ENCODE measurements around the gene TAF4.
"Not testable (repeated sequence)": the region's sequence is repeated elsewhere in the genome, so short reads cannot be mapped to it uniquely, and the experiment has no call there.

TAF4 gene

GRCh38 chr20:62058941-62059340 lies 6.7 kb downstream of the TAF4 start:
- DNase-seq (ENCODE audit: low read depth in 3 of 3, low spot score in 1 of 3): no peak

DNA sequence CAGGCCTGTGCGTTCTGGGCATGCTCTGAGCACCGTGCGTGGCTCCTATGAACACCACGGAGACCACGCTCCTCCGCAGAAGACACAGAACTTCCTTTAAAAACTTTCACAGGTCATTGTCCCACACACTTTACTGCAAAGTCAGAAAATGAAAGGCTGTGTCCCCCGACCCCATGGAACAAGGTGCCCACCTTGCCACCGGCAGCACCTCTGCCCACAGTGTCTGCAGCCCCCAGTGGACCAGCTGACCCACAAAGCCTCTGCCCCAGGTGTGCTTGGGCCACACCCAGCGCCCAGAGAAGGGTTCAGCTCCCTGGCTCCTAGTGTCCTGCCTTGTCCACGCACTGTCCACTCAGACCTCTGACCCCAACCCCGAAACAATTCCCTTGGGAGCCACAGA lies 8.7 kb downstream of the TAF4 start:
- no peak for DNase-seq (ENCODE audit: low read depth in 3 of 3, low spot score in 1 of 3)

DNA sequence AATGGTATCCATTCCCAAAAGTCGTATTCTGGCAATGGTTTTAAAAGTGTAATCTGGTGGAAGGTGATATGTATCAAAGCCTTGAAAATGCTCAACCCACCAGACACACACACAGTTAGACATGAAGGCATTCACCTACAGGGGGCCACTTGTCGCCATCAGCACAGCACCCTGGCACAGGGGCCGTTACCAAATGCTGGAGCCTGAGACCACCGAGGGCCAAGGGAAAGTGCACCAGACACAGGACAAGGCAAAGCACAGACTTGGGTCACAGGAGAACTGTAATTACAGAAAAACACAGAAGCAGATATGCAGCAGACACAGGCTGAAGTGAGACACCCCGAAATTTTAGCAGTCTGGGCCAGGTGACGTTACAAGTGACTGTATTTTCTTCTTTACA lies 9.3 kb downstream of the TAF4 start:
- DNase-seq (ENCODE audit: low read depth in 3 of 3, low spot score in 1 of 3): no peak

GRCh38 chr20:62055862-62056115 lies 9.9 kb downstream of the TAF4 start:
- DNase-seq (ENCODE audit: low read depth in 3 of 3, low spot score in 1 of 3): not testable (repeated sequence)

- no peak for DNase-seq (ENCODE audit: low read depth in 3 of 3, low spot score in 1 of 3)
Measured at GRCh38 chr20:62055106-62055861, 10.4 kb downstream of the TAF4 start.

GRCh38 chr20:62054451-62054953 lies 11.2 kb downstream of the TAF4 start:
- no peak for DNase-seq (ENCODE audit: low read depth in 3 of 3, low spot score in 1 of 3)

DNA sequence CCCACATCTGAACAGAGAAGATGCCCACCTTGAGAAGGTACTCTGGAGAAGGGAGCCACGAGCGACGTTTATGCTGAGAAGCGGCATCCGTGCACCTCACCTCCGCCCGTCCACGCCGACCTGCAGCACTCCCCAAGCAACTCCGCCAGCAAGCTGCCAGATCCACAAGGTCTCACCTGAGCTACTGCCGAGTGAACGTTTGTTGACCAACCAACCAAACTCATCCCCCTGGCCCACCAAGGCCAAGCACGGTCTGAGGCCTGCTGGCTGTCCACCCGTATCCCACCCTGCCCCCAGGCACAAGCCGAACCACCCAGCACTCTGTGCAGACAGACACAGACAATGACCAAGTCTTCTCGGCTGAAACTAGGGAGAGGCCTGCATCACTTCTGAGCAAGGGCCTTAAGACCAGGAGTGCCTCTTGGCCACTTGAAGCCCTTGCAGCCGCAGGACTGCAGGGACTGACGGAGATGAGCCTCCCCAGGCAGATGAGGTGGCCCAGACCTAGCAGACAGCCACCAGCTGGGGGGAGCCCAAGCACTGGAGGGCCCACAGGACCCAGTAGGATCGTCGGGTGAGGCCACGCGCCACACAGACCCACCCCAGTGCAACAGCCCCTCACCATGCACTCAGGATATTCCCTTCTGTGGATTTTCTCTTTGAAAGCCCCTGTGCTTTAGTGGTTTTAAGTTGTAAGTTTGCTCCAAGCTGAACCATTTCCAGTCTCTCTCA lies 12.1 kb downstream of the TAF4 start:
- no peak for DNase-seq (ENCODE audit: low read depth in 3 of 3, low spot score in 1 of 3)

GRCh38 chr20:62052842-62053464 lies 12.7 kb downstream of the TAF4 start:
- DNase-seq (ENCODE audit: low read depth in 3 of 3, low spot score in 1 of 3): no peak

- DNase-seq (ENCODE audit: low read depth in 3 of 3, low spot score in 1 of 3): no peak
Measured at GRCh38 chr20:62052336-62052841, 13.3 kb downstream of the TAF4 start.

- DNase-seq (ENCODE audit: low read depth in 3 of 3, low spot score in 1 of 3): no peak
Measured at GRCh38 chr20:62051546-62052255, 14.0 kb downstream of the TAF4 start.

DNA sequence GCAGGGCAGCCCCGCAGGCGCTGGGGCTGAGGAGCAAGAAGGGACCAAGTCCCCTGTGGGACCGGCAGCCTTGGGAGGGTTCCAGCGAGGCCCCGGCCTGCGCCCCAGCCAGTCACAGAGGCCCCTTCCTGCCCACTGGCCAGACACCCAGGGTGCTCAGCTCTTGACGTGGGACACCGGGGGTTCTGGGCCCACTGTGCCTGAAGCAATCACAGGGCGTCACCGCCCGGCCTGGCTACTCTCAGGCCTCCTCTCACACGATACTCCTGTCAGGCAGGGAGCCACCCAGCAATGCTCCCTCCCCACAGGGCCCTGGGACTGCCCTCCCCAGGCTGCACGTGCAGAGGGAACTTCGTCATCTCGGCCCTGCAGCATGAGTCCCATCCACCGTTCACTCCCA lies 14.5 kb downstream of the TAF4 start:
- no peak for DNase-seq (ENCODE audit: low read depth in 3 of 3, low spot score in 1 of 3)

- DNase-seq (ENCODE audit: low read depth in 3 of 3, low spot score in 1 of 3): no peak
Measured at GRCh38 chr20:62050166-62051120, 15.2 kb downstream of the TAF4 start.

DNA sequence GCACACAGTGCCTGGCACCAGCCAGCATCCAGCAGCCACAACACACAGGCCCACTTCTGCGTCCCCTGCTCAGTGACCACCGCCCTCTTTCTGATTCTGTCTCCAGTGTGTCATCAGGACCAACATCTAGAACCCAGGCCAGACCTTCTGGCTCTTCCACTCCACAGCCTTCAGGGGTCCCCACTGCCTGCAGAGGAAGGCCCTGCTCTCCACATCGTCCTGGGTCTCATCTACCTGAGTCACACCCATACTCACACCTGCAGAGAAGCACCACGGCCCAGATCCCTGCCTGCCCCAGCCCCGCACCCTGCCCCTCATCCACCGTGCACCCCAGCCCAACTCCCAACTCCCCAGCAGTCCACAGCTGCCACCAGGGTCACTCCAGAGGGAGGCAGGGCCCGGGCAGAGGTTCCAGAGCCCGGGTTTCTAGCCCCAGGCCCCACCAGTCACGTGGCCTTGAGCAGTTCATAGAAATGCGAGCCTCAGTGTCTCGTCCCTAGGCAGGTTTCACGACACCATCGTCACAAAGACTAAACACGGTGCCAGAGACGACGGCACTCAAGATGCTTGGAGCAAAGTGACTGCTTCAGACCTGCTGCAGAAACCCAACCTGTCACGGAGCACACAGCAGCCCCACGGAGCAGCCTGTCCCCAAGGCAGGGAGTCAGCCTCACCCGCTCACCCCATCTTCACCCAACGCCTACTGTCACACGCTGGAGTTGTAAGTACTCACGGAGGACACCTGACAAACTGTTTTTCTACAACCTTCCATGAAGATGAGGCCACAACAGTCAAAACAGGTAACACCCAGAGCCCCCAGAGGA lies 16.1 kb downstream of the TAF4 start:
- no peak for DNase-seq (ENCODE audit: low read depth in 3 of 3, low spot score in 1 of 3)

DNA sequence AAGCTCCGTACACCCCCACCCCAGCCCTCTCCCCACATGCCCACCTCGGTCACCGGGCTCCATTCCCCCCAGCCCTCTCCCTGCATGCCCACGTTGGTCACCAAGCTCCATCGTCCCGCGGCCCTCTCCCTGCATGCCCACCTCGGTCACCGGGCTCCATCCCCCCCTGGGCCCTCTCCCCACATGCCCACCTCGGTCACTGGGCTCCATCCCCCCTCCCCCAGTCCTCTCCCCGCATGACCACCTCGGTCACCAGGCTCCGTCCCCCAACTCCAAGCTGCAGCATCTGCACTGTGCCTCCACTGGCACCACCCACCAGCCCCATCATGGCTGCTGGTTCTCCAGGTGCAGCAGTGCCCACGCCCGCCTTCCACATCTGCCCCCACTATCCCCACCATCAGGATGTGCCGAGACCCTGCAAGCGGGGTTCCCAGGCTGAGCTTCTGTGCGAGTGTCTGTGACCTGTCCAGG lies 16.8 kb downstream of the TAF4 start:
- no peak for DNase-seq (ENCODE audit: low read depth in 3 of 3, low spot score in 1 of 3)

GRCh38 chr20:62048346-62048761 lies 17.3 kb downstream of the TAF4 start:
- no peak for DNase-seq (ENCODE audit: low read depth in 3 of 3, low spot score in 1 of 3)

DNA sequence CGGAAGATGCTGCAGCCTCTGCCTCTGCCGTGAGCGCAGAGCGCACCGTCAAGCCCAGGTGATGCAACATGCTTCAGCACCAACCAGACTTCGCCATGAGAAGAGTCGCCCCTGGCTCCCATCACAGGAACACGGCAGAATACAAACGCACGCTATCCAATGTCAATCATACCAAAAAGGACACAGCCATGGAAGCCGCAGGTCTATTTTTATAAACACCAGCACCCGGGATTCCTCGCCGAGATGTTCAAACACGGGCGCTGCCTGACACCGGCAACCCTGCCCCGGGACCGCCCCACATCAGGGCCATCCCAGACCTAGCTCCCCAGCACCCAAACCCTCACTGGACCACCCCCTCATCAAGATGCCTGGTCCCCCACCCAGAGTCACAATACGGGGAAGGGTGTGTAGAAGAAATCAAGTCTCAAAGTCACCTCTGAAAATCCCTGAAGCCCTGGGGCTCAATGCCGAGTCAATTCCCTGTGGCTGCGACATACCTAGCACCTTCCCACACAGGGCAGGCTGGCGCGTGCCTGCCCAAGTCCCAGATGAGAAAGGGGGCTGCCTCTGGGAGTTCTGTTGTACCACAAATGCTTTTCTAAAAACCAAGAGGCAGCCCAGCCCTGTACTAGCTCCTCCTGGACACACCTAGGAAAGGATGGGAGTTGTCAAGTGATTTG lies 17.9 kb downstream of the TAF4 start:
- DNase-seq (ENCODE audit: low read depth in 3 of 3, low spot score in 1 of 3): no peak

GRCh38 chr20:62046431-62046830 lies 19.2 kb downstream of the TAF4 start:
- DNase-seq (ENCODE audit: low read depth in 3 of 3, low spot score in 1 of 3): no peak

- DNase-seq (ENCODE audit: low read depth in 3 of 3, low spot score in 1 of 3): no peak
Measured at GRCh38 chr20:62045529-62046285, 20.0 kb downstream of the TAF4 start.

Data from stimulated activated CD4-positive, alpha-beta T cell treated with anti-CD3 and anti-CD28 coated beads, TNF-alpha, amount 100 ng/mL, for 1 hour (primary cell).